ENCODE measurements around the gene KIF25. TPM values are rescaled to one million over a fixed set of nuclear protein-coding genes. Genes with fewer than 3 reads are reported as not detected.

Gene KIF25
- total and polyA plus RNA-seq, 4 experiments from 2014 or later, result not detected

- no peaks in the 10 kb centered on the region for H3K9me3 ChIP-seq (ENCODE audit: control insufficient read depth in 1 of 2, low read length in 2 of 2)
- H3K36me3 ChIP-seq (ENCODE audit: insufficient read depth, low read length), result no peaks in the 10 kb centered on the region
- no peaks in the 10 kb centered on the region for H3K27me3 ChIP-seq (ENCODE audit: insufficient read depth, low read length)
- no peak overlapping the region for H3K4me3 Mint-ChIP-seq
- no peak for DNase-seq
- H3K36me3 Mint-ChIP-seq, result peaks cover 15 to 29% of the 10 kb centered on the region in 2 donors
- CTCF ChIA-PET (ENCODE audit: partially characterized antibody), result no interaction called here
- no peak overlapping the region for H3K27ac ChIP-seq (ENCODE audit: low read depth, low read length)
- H3K4me3 ChIP-seq (ENCODE audit: low read length in 2 of 2), result no peak overlapping the region
- H3K4me1 ChIP-seq (ENCODE audit: insufficient read depth, low read length), result no peaks in the 10 kb centered on the region
- POLR2A ChIA-PET (ENCODE audit: partially characterized antibody), result no interaction called here
- H3K4me1 Mint-ChIP-seq, result no peaks in the 10 kb centered on the region
- intact Hi-C loops (cut with micrococcal nuclease), result no loop called here
- H3K9me3 Mint-ChIP-seq, result no peaks in the 10 kb centered on the region
- H3K27ac Mint-ChIP-seq, result no peak overlapping the region
- no peaks in the 10 kb centered on the region for H3K27me3 Mint-ChIP-seq
Observed at GRCh38 chr6:167954151-167954550, 43.3 kb upstream of the KIF25 start.

GRCh38 chr6:167956491-167956890 is 41.0 kb upstream of the KIF25 start:
- H3K36me3 Mint-ChIP-seq, result peaks cover 7 to 17% of the 10 kb centered on the region in 2 donors
- H3K27ac Mint-ChIP-seq, result peak overlapping the region in 3 of 7 donors; percentile 21 to 54 (median 37)
- no peaks in the 10 kb centered on the region for H3K27me3 ChIP-seq (ENCODE audit: insufficient read depth, low read length)
- intact Hi-C loops (cut with micrococcal nuclease), result no loop called here
- no peaks in the 10 kb centered on the region for H3K36me3 ChIP-seq (ENCODE audit: insufficient read depth, low read length)
- H3K27ac ChIP-seq (ENCODE audit: low read depth, low read length), result no peak overlapping the region
- H3K4me1 ChIP-seq (ENCODE audit: insufficient read depth, low read length), result no peaks in the 10 kb centered on the region
- no peaks in the 10 kb centered on the region for H3K27me3 Mint-ChIP-seq
- CTCF ChIA-PET (ENCODE audit: partially characterized antibody), result no interaction called here
- H3K4me3 ChIP-seq (ENCODE audit: low read length in 2 of 2), result no peak overlapping the region
- no peaks in the 10 kb centered on the region for H3K4me1 Mint-ChIP-seq
- DNase-seq, result no peak
- no peaks in the 10 kb centered on the region for H3K9me3 Mint-ChIP-seq
- POLR2A ChIA-PET (ENCODE audit: partially characterized antibody), result no interaction called here
- H3K9me3 ChIP-seq (ENCODE audit: control insufficient read depth in 1 of 2, low read length in 2 of 2), result no peaks in the 10 kb centered on the region
- no peak overlapping the region for H3K4me3 Mint-ChIP-seq

GRCh38 chr6:167956983-167957492 is 40.4 kb upstream of the KIF25 start:
- H3K4me3 ChIP-seq (ENCODE audit: low read length in 2 of 2), result no peak overlapping the region
- no peaks in the 10 kb centered on the region for H3K36me3 ChIP-seq (ENCODE audit: insufficient read depth, low read length)
- no peaks in the 10 kb centered on the region for H3K9me3 Mint-ChIP-seq
- H3K27me3 ChIP-seq (ENCODE audit: insufficient read depth, low read length), result no peaks in the 10 kb centered on the region
- no peak overlapping the region for H3K27ac ChIP-seq (ENCODE audit: low read depth, low read length)
- no peaks in the 10 kb centered on the region for H3K9me3 ChIP-seq (ENCODE audit: control insufficient read depth in 1 of 2, low read length in 2 of 2)
- intact Hi-C loops (cut with micrococcal nuclease), result no loop called here
- DNase-seq, result no peak
- no peaks in the 10 kb centered on the region for H3K4me1 ChIP-seq (ENCODE audit: insufficient read depth, low read length)
- H3K36me3 Mint-ChIP-seq, result peaks cover 6 to 17% of the 10 kb centered on the region in 2 donors
- H3K27me3 Mint-ChIP-seq, result no peaks in the 10 kb centered on the region
- no peak overlapping the region for H3K4me3 Mint-ChIP-seq
- ChIA-PET CTCF (ENCODE audit: partially characterized antibody) (no interaction called here), POLR2A (ENCODE audit: partially characterized antibody) (no interaction called here)
- H3K27ac Mint-ChIP-seq, result peak overlapping the region in 1 of 7 donors; percentile 21
- H3K4me1 Mint-ChIP-seq, result no peaks in the 10 kb centered on the region

- Mint-ChIP-seq H3K4me1 (no peaks in the 10 kb centered on the region), H3K36me3 (peaks cover 5 to 22% of the 10 kb centered on the region in 2 donors), H3K4me3 (no peak overlapping the region), H3K9me3 (no peaks in the 10 kb centered on the region), H3K27me3 (no peaks in the 10 kb centered on the region), H3K27ac (no peak overlapping the region)
- no peak overlapping the region for H3K27ac ChIP-seq (ENCODE audit: low read depth, low read length)
- H3K4me1 ChIP-seq (ENCODE audit: insufficient read depth, low read length), result no peaks in the 10 kb centered on the region
- intact Hi-C loops (cut with micrococcal nuclease), result no loop called here
- no peak for DNase-seq
- H3K36me3 ChIP-seq (ENCODE audit: insufficient read depth, low read length), result no peaks in the 10 kb centered on the region
- H3K9me3 ChIP-seq (ENCODE audit: control insufficient read depth in 1 of 2, low read length in 2 of 2), result no peaks in the 10 kb centered on the region
- ChIA-PET CTCF (ENCODE audit: partially characterized antibody) (no interaction called here), POLR2A (ENCODE audit: partially characterized antibody) (no interaction called here)
- no peaks in the 10 kb centered on the region for H3K27me3 ChIP-seq (ENCODE audit: insufficient read depth, low read length)
- H3K4me3 ChIP-seq (ENCODE audit: low read length in 2 of 2), result no peak overlapping the region
Observed at GRCh38 chr6:167957626-167958025, 39.8 kb upstream of the KIF25 start.

- Histone ChIP-seq H3K9me3 (ENCODE audit: control insufficient read depth in 1 of 2, low read length in 2 of 2) (no peaks in the 10 kb centered on the region), H3K36me3 (ENCODE audit: insufficient read depth, low read length) (no peaks in the 10 kb centered on the region), H3K27me3 (ENCODE audit: insufficient read depth, low read length) (no peaks in the 10 kb centered on the region), H3K4me3 (ENCODE audit: low read length in 2 of 2) (no peak overlapping the region), H3K27ac (ENCODE audit: low read depth, low read length) (no peak overlapping the region), H3K4me1 (ENCODE audit: insufficient read depth, low read length) (no peaks in the 10 kb centered on the region)
- no peaks in the 10 kb centered on the region for H3K27me3 Mint-ChIP-seq
- H3K4me1 Mint-ChIP-seq, result peaks cover 0 to 2% (median 0%) of the 10 kb centered on the region in 4 donors
- DNase-seq, result no peak
- no peak overlapping the region for H3K27ac Mint-ChIP-seq
- H3K9me3 Mint-ChIP-seq, result no peaks in the 10 kb centered on the region
- H3K4me3 Mint-ChIP-seq, result no peak overlapping the region
- intact Hi-C loops (cut with micrococcal nuclease), result no loop called here
- peaks cover 7 to 27% of the 10 kb centered on the region in 2 donors for H3K36me3 Mint-ChIP-seq
- POLR2A ChIA-PET (ENCODE audit: partially characterized antibody), result no interaction called here
- CTCF ChIA-PET (ENCODE audit: partially characterized antibody), result no interaction called here
Observed at GRCh38 chr6:167960579-167960978, 36.9 kb upstream of the KIF25 start.

- Mint-ChIP-seq H3K9me3 (no peaks in the 10 kb centered on the region), H3K27me3 (no peaks in the 10 kb centered on the region), H3K36me3 (peaks cover 15 to 27% of the 10 kb centered on the region in 2 donors), H3K4me3 (no peak overlapping the region), H3K27ac (no peak overlapping the region), H3K4me1 (peaks cover 0 to 2% (median 0%) of the 10 kb centered on the region in 4 donors)
- ChIA-PET POLR2A (ENCODE audit: partially characterized antibody) (no interaction called here), CTCF (ENCODE audit: partially characterized antibody) (no interaction called here)
- Histone ChIP-seq H3K27me3 (ENCODE audit: insufficient read depth, low read length) (no peaks in the 10 kb centered on the region), H3K36me3 (ENCODE audit: insufficient read depth, low read length) (no peaks in the 10 kb centered on the region), H3K27ac (ENCODE audit: low read depth, low read length) (no peak overlapping the region), H3K4me3 (ENCODE audit: low read length in 2 of 2) (no peak overlapping the region), H3K4me1 (ENCODE audit: insufficient read depth, low read length) (no peaks in the 10 kb centered on the region), H3K9me3 (ENCODE audit: control insufficient read depth in 1 of 2, low read length in 2 of 2) (no peaks in the 10 kb centered on the region)
- DNase-seq, result no peak
- intact Hi-C loops (cut with micrococcal nuclease), result no loop called here
Observed at GRCh38 chr6:167962711-167963110, 34.8 kb upstream of the KIF25 start.

GRCh38 chr6:167963589-167964057 is 33.8 kb upstream of the KIF25 start:
- Mint-ChIP-seq H3K27me3 (no peaks in the 10 kb centered on the region), H3K9me3 (no peaks in the 10 kb centered on the region), H3K4me1 (peaks cover 0 to 2% (median 0%) of the 10 kb centered on the region in 4 donors), H3K4me3 (no peak overlapping the region), H3K36me3 (peaks cover 15 to 29% of the 10 kb centered on the region in 2 donors), H3K27ac (peak overlapping the region in 1 of 7 donors; percentile 57)
- intact Hi-C loops (cut with micrococcal nuclease), result no loop called here
- CTCF ChIA-PET (ENCODE audit: partially characterized antibody), result no interaction called here
- Histone ChIP-seq H3K27ac (ENCODE audit: low read depth, low read length) (no peak overlapping the region), H3K4me3 (ENCODE audit: low read length in 2 of 2) (no peak overlapping the region), H3K27me3 (ENCODE audit: insufficient read depth, low read length) (no peaks in the 10 kb centered on the region), H3K9me3 (ENCODE audit: control insufficient read depth in 1 of 2, low read length in 2 of 2) (no peaks in the 10 kb centered on the region), H3K36me3 (ENCODE audit: insufficient read depth, low read length) (no peaks in the 10 kb centered on the region), H3K4me1 (ENCODE audit: insufficient read depth, low read length) (no peaks in the 10 kb centered on the region)
- DNase-seq, result no peak
- POLR2A ChIA-PET (ENCODE audit: partially characterized antibody), result no interaction called here
